ENCODE data around the gene FLRT3. TPM values are rescaled to one million over a fixed set of nuclear protein-coding genes. Genes with fewer than 3 reads are reported as not detected.

Gene FLRT3
- total and polyA plus RNA-seq, 10 donors, result 0.02 to 0.34 (median 0.10) TPM; not detected in 1

- 53 to 59% (median 56%) methylated on average over 4 of the region's 4 CpGs for WGBS, 5 donors
- intact Hi-C loops (cut with DNase I; ENCODE audit: low total_unique reads), result no loop called here
- no peak for TF ChIP-seq POLR2AphosphoS5 (IDR thresholded peaks at IDR 0.05)
- no peak for TF ChIP-seq CTCF (IDR thresholded peaks at IDR 0.05 in 8 of 11, conservative IDR thresholded peaks at IDR 0.05 in 3 of 11)
- TF ChIP-seq POLR2A (IDR thresholded peaks at IDR 0.05), result no peak
- H3K27ac ChIP-seq, result no peak overlapping the region
- peak overlapping the region in 2 of 8 donors; percentile 39 to 61 for H3K4me3 ChIP-seq
- no peaks in the 10 kb centered on the region for H3K27me3 ChIP-seq (replicated peaks in 1 of 7)
- DNase-seq, result no peak
- H3K4me1 ChIP-seq, result no peaks in the 10 kb centered on the region
- H3K36me3 ChIP-seq, result no peaks in the 10 kb centered on the region
- no peaks in the 10 kb centered on the region for H3K9me3 ChIP-seq
Measured at GRCh38 chr20:14336686-14337085, 726 bp downstream of the FLRT3 start.

- H3K36me3 ChIP-seq, result no peaks in the 10 kb centered on the region
- DNase-seq, result no peak
- H3K27ac ChIP-seq, result no peak overlapping the region
- no peaks in the 10 kb centered on the region for H3K9me3 ChIP-seq
- no peaks in the 10 kb centered on the region for H3K4me1 ChIP-seq
- intact Hi-C loops (cut with DNase I; ENCODE audit: low total_unique reads), result no loop called here
- H3K4me3 ChIP-seq, result no peak overlapping the region
- H3K27me3 ChIP-seq (replicated peaks in 1 of 7), result no peaks in the 10 kb centered on the region
- no peak for TF ChIP-seq CTCF (IDR thresholded peaks at IDR 0.05 in 8 of 11, conservative IDR thresholded peaks at IDR 0.05 in 3 of 11)
- no peak for TF ChIP-seq POLR2A (IDR thresholded peaks at IDR 0.05)
- no peak for TF ChIP-seq POLR2AphosphoS5 (IDR thresholded peaks at IDR 0.05)
Measured at GRCh38 chr20:14335052-14335451, 2.4 kb downstream of the FLRT3 start.

GRCh38 chr20:14334306-14334930 is 3.0 kb downstream of the FLRT3 start:
- no peaks in the 10 kb centered on the region for H3K9me3 ChIP-seq
- WGBS, 5 donors, result 14 to 25% (median 19%) methylated on average over 3 of the region's 3 CpGs
- intact Hi-C loops (cut with DNase I; ENCODE audit: low total_unique reads), result no loop called here
- H3K36me3 ChIP-seq, result no peaks in the 10 kb centered on the region
- no peak overlapping the region for H3K27ac ChIP-seq
- peak in 1 of 11 experiments; percentile 12 for TF ChIP-seq CTCF (IDR thresholded peaks at IDR 0.05 in 8 of 11, conservative IDR thresholded peaks at IDR 0.05 in 3 of 11)
- TF ChIP-seq POLR2A (IDR thresholded peaks at IDR 0.05), result no peak
- no peak for TF ChIP-seq POLR2AphosphoS5 (IDR thresholded peaks at IDR 0.05)
- H3K27me3 ChIP-seq (replicated peaks in 1 of 7), result no peaks in the 10 kb centered on the region
- no peaks in the 10 kb centered on the region for H3K4me1 ChIP-seq
- no peak overlapping the region for H3K4me3 ChIP-seq
- DNase-seq, result no peak

- Histone ChIP-seq H3K9me3 (no peaks in the 10 kb centered on the region), H3K36me3 (no peaks in the 10 kb centered on the region), H3K4me1 (no peaks in the 10 kb centered on the region), H3K27ac (no peak overlapping the region), H3K27me3 (replicated peaks in 1 of 7) (no peaks in the 10 kb centered on the region), H3K4me3 (no peak overlapping the region)
- no peak for DNase-seq
- WGBS, 5 donors, result 51 to 64% (median 56%) methylated on average over 3 of the region's 3 CpGs
- intact Hi-C loops (cut with DNase I; ENCODE audit: low total_unique reads), result no loop called here
- no peak for TF ChIP-seq POLR2A (IDR thresholded peaks at IDR 0.05)
- TF ChIP-seq CTCF (IDR thresholded peaks at IDR 0.05 in 8 of 11, conservative IDR thresholded peaks at IDR 0.05 in 3 of 11), result no peak
- TF ChIP-seq POLR2AphosphoS5 (IDR thresholded peaks at IDR 0.05), result no peak
Measured at GRCh38 chr20:14333721-14334120, 3.7 kb downstream of the FLRT3 start.

All from spleen (tissue), 11 donors.